ENCODE data around the gene SMIM44. TPM values are rescaled to one million over a fixed set of nuclear protein-coding genes. Genes with fewer than 3 reads are reported as not detected.

The SMIM44 gene
- total RNA-seq, 1 donor from 2014 or later: not detected

DNA sequence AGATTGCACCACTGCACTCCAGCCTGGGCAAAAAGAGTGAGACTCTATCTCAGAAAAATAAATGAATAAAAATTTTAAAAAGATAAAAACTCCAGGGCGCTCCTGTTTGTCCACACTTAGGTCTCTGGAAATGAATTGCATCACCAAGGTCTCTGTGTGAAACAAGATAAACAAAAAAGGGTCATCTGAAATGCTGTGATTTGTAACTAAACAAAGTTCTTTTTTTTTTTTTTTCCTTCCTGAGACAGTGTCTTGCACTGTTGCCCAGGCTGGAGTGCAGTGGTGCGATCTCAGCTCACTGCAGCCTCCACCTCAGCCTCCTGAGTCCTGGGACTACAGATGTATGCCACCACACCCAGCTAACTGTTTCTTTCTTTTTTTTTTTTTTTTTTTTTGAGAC lies 34.4 kb upstream of the SMIM44 start:
- TF ChIP-seq, protein P1, sequence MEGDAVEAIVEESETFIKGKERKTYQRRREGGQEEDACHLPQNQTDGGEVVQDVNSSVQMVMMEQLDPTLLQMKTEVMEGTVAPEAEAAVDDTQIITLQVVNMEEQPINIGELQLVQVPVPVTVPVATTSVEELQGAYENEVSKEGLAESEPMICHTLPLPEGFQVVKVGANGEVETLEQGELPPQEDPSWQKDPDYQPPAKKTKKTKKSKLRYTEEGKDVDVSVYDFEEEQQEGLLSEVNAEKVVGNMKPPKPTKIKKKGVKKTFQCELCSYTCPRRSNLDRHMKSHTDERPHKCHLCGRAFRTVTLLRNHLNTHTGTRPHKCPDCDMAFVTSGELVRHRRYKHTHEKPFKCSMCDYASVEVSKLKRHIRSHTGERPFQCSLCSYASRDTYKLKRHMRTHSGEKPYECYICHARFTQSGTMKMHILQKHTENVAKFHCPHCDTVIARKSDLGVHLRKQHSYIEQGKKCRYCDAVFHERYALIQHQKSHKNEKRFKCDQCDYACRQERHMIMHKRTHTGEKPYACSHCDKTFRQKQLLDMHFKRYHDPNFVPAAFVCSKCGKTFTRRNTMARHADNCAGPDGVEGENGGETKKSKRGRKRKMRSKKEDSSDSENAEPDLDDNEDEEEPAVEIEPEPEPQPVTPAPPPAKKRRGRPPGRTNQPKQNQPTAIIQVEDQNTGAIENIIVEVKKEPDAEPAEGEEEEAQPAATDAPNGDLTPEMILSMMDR (IDR thresholded peaks at IDR 0.05; ENCODE audit: partially characterized antibody, unreplicated experiment): no peak
- Mint-ChIP-seq H3K36me3 (ENCODE audit: unreplicated experiment) (peaks cover 5% of the 10 kb centered on the region), H3K4me3 (ENCODE audit: unreplicated experiment) (no peak overlapping the region), H3K4me1 (ENCODE audit: low read depth, unreplicated experiment) (peaks cover 25% of the 10 kb centered on the region), H3K27ac (ENCODE audit: unreplicated experiment) (no peak overlapping the region), H3K27me3 (ENCODE audit: unreplicated experiment) (peaks cover 6% of the 10 kb centered on the region), H3K9me3 (ENCODE audit: unreplicated experiment) (peaks cover 7% of the 10 kb centered on the region)
- no peak for DNase-seq

- Mint-ChIP-seq H3K27me3 (ENCODE audit: unreplicated experiment) (peaks cover 2% of the 10 kb centered on the region), H3K4me3 (ENCODE audit: unreplicated experiment) (no peak overlapping the region), H3K36me3 (ENCODE audit: unreplicated experiment) (peaks cover 5% of the 10 kb centered on the region), H3K4me1 (ENCODE audit: low read depth, unreplicated experiment) (peaks cover 28% of the 10 kb centered on the region), H3K27ac (ENCODE audit: unreplicated experiment) (no peak overlapping the region), H3K9me3 (ENCODE audit: unreplicated experiment) (peaks cover 5% of the 10 kb centered on the region)
- no peak for DNase-seq
- TF ChIP-seq, protein P1 (IDR thresholded peaks at IDR 0.05; ENCODE audit: partially characterized antibody, unreplicated experiment): no peak
These were observed 33.5 kb upstream of the SMIM44 start for GRCh38 chr19:3516675-3517207.

GRCh38 chr19:3515891-3516422 lies 32.7 kb upstream of the SMIM44 start:
- Mint-ChIP-seq H3K36me3 (ENCODE audit: unreplicated experiment) (peaks cover under 1% of the 10 kb centered on the region), H3K27me3 (ENCODE audit: unreplicated experiment) (peaks cover 2% of the 10 kb centered on the region), H3K4me3 (ENCODE audit: unreplicated experiment) (peak overlapping the region; percentile 61), H3K4me1 (ENCODE audit: low read depth, unreplicated experiment) (peaks cover 26% of the 10 kb centered on the region), H3K9me3 (ENCODE audit: unreplicated experiment) (peaks cover 2% of the 10 kb centered on the region), H3K27ac (ENCODE audit: unreplicated experiment) (peak overlapping the region; percentile 64)
- TF ChIP-seq, protein P1 (IDR thresholded peaks at IDR 0.05; ENCODE audit: partially characterized antibody, unreplicated experiment): no peak
- no peak for DNase-seq

DNA sequence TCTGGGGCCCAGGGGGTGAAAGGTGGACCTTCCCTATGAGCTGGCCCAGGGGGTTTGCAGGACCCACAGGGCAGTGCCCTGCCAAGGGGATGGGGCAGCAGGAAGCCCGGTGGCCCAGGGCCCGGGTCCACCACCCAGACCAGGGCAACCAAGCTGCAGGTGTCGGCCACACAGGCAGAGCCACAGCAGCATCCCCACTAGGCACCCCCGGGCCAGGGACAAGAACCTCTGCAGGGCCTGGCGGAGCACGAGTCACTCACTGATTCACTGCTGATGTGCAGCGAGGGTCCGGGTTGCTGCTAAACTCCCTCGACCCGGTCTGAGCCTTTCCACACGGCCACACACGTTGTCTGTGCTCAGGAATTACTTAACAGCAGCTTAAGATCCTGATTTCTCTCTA lies 31.7 kb upstream of the SMIM44 start:
- Mint-ChIP-seq H3K27ac (ENCODE audit: unreplicated experiment) (no peak overlapping the region), H3K36me3 (ENCODE audit: unreplicated experiment) (no peaks in the 10 kb centered on the region), H3K4me1 (ENCODE audit: low read depth, unreplicated experiment) (peaks cover 25% of the 10 kb centered on the region)

More for the DNA sequence above, 31.7 kb upstream of the SMIM44 start:
- Mint-ChIP-seq H3K9me3 (ENCODE audit: unreplicated experiment) (no peaks in the 10 kb centered on the region), H3K27me3 (ENCODE audit: unreplicated experiment) (peaks cover 4% of the 10 kb centered on the region), H3K4me3 (ENCODE audit: unreplicated experiment) (peak overlapping the region; percentile 16)
- DNase-seq: peak; percentile 10
- TF ChIP-seq, protein P1 (IDR thresholded peaks at IDR 0.05; ENCODE audit: partially characterized antibody, unreplicated experiment): no peak
